ENCODE results near the gene CAVIN1.
"Not testable (repeated sequence)": the region's sequence is repeated elsewhere in the genome, so short reads cannot be mapped to it uniquely, and the experiment has no call there.

The CAVIN1 gene

GRCh38 chr17:42422958-42423712 lies at the start of gene CAVIN1:
TSS of gene CAVIN1 (minus strand) at chr17:42423256. CDS start at chr17:42423097, 159 bp downstream.
- DNase-seq = no peak

- DNase-seq = no peak
Measured at GRCh38 chr17:42467889-42468288, 44.8 kb upstream of the CAVIN1 start.

GRCh38 chr17:42463976-42464400 lies 40.9 kb upstream of the CAVIN1 start:
- no peak for DNase-seq

GRCh38 chr17:42460371-42460770 lies 37.3 kb upstream of the CAVIN1 start:
- no peak for DNase-seq

- no peak for DNase-seq
Measured at GRCh38 chr17:42459801-42460281, 36.8 kb upstream of the CAVIN1 start.

- DNase-seq = no peak
Measured at GRCh38 chr17:42459256-42459800, 36.3 kb upstream of the CAVIN1 start.

GRCh38 chr17:42458497-42459255 lies 35.6 kb upstream of the CAVIN1 start, which contains the start of gene ATP6V0A1:
TSS of gene ATP6V0A1 (plus strand) at chr17:42458878. CDS start at chr17:42460895, 2,017 bp downstream.
- DNase-seq = peak; percentile 73

GRCh38 chr17:42457107-42457792 lies 34.2 kb upstream of the CAVIN1 start:
- DNase-seq = no peak

GRCh38 chr17:42456223-42457106 lies 33.4 kb upstream of the CAVIN1 start:
- no peak for DNase-seq

GRCh38 chr17:42454987-42455386 lies 31.9 kb upstream of the CAVIN1 start:
- DNase-seq = not testable (repeated sequence)

GRCh38 chr17:42453439-42453838 lies 30.4 kb upstream of the CAVIN1 start:
- no peak for DNase-seq

GRCh38 chr17:42451270-42451669 lies 28.2 kb upstream of the CAVIN1 start:
- DNase-seq = not testable (repeated sequence)

GRCh38 chr17:42449838-42450237 lies 26.8 kb upstream of the CAVIN1 start:
- DNase-seq = not testable (repeated sequence)

GRCh38 chr17:42449176-42449575 lies 26.1 kb upstream of the CAVIN1 start:
- DNase-seq = not testable (repeated sequence)

GRCh38 chr17:42442196-42442565 lies 19.1 kb upstream of the CAVIN1 start:
- no peak for DNase-seq

GRCh38 chr17:42441371-42442195 lies 18.5 kb upstream of the CAVIN1 start:
- no peak for DNase-seq

- DNase-seq = peak; percentile 27
Measured at GRCh38 chr17:42438600-42439567, 15.8 kb upstream of the CAVIN1 start.

GRCh38 chr17:42436391-42436790 lies 13.3 kb upstream of the CAVIN1 start:
- DNase-seq = no peak

- DNase-seq = no peak
Measured at GRCh38 chr17:42431758-42432161, 8.7 kb upstream of the CAVIN1 start.
